NCI-H1694 treated with DMSO at 0.1 percent for 48 hours (cell line): ENCODE data around the gene ADARB1.

Source experiments
- DNase-seq: peaks from one replicate; lab custom pipeline; 2025; lab: John Stamatoyannopoulos, UW

The ADARB1 gene

GRCh38 chr21:45265721-45266517, 191.5 kb downstream of the ADARB1 start:
- DNase-seq, result no peak

GRCh38 chr21:45266518-45267389, 192.4 kb downstream of the ADARB1 start:
- no peak for DNase-seq

GRCh38 chr21:45267390-45267760, 193.0 kb downstream of the ADARB1 start:
- DNase-seq, result no peak

- DNase-seq, result no peak
Observed at GRCh38 chr21:45269861-45270260, 195.5 kb downstream of the ADARB1 start.

GRCh38 chr21:45270306-45270821, 196.0 kb downstream of the ADARB1 start:
- no peak for DNase-seq
